T-cell (primary cell): ENCODE results near the gene OR1D5. TPM values are rescaled to one million over a fixed set of nuclear protein-coding genes. Genes with fewer than 3 reads are reported as not detected.

Source experiments
- ATAC-seq, 4 experiments: fragments of 200-7000 bp in 3 of 4; fragments of 150-1000 bp in 1 of 4; cut with Tn5 transposase; replicated peaks in 1 of 4; 1 replicate in 3 of 4; 2 replicates in 1 of 4; pipeline ENCODE4 v1.10.0; 2021; ENCODE audit warnings: moderate library complexity in 3 of 4, mild to moderate bottlenecking in 2 of 4, moderate number of reproducible peaks in 1 of 4
- CTCF ChIA-PET, 2 donors: fragments of 300-600 bp; sonication (Branson Sonifier 250); formaldehyde crosslinking; loops; one replicate each; lab custom pipeline; 2022; ENCODE audit warnings: antibody characterized with exemption in 2 of 2; lab: Charles Lee
- POLR2A ChIA-PET, 2 donors: fragments of 300-600 bp; sonication (Branson Sonifier 250); formaldehyde crosslinking; loops; one replicate each; lab custom pipeline; 2022; ENCODE audit warnings: antibody characterized with exemption in 2 of 2; lab: Charles Lee
- DNase-seq, 35 experiments: peaks; one replicate each; pipeline versions ENCODE4 v3.0.0 to v3.0.0-alpha.2; 2013 to 2023
- H3K27ac ChIP-seq: one replicate; pipeline ENCODE4 v1.5.1; 2013; ENCODE audit warnings: low read length
- H3K27me3 ChIP-seq, 2 experiments: replicated peaks in 1 of 2; 1 replicate in 1 of 2; 2 replicates in 1 of 2; pipeline versions ENCODE4 v1.6.1 to v1.7.0; 2013; ENCODE audit warnings: low read length in 1 of 2, mixed read lengths in 1 of 2; ENCODE audit not compliant: control insufficient read depth in 2 of 2, insufficient read depth in 2 of 2; ENCODE audit errors: extremely low read depth in 1 of 2
- H3K36me3 ChIP-seq, 2 donors: 1 replicate in 1 of 2; 2 replicates in 1 of 2; pipeline versions ENCODE4 v1.6.1 to v1.7.0; 2013; ENCODE audit warnings: low read length in 1 of 2; ENCODE audit not compliant: control insufficient read depth in 2 of 2, insufficient read depth in 1 of 2; ENCODE audit errors: extremely low read depth in 1 of 2
- H3K4me1 ChIP-seq, 2 experiments: 1 replicate in 1 of 2; 2 replicates in 1 of 2; pipeline versions ENCODE4 v1.6.1 to v1.7.0; 2013; ENCODE audit warnings: low read length in 2 of 2, mixed read lengths in 1 of 2; ENCODE audit not compliant: insufficient read depth in 2 of 2, control insufficient read depth in 1 of 2; ENCODE audit errors: extremely low read depth in 1 of 2
- H3K4me3 ChIP-seq, 2 donors: 1 replicate in 1 of 2; 2 replicates in 1 of 2; pipeline versions ENCODE4 v1.5.1 to v1.7.0; 2013; ENCODE audit warnings: mild to moderate bottlenecking in 2 of 2, low read length in 1 of 2, moderate library complexity in 1 of 2; ENCODE audit not compliant: control insufficient read depth in 1 of 2; ENCODE audit errors: extremely low read depth in 1 of 2
- H3K9me3 ChIP-seq: 2 replicates; pipeline ENCODE4 v1.7.0; 2013
- H3K27ac Mint-ChIP-seq, 2 donors: one replicate each; pipeline ENCODE4 v1.8.0; 2020 to 2021; ENCODE audit warnings: mild to moderate bottlenecking in 2 of 2, mixed read lengths in 2 of 2
- H3K27me3 Mint-ChIP-seq, 2 donors: one replicate each; pipeline ENCODE4 v1.8.0; 2021 to 2022; ENCODE audit warnings: mixed read lengths in 2 of 2
- H3K36me3 Mint-ChIP-seq: one replicate; pipeline ENCODE4 v1.8.0; 2021; ENCODE audit warnings: mixed read lengths
- H3K4me1 Mint-ChIP-seq, 3 donors: one replicate each; pipeline ENCODE4 v1.8.0; 2020 to 2022; ENCODE audit warnings: mixed read lengths in 3 of 3, mild to moderate bottlenecking in 1 of 3
- H3K4me3 Mint-ChIP-seq, 3 donors: one replicate each; pipeline ENCODE4 v1.8.0; 2020 to 2022; ENCODE audit warnings: mild to moderate bottlenecking in 3 of 3, mixed read lengths in 3 of 3, moderate library complexity in 3 of 3
- H3K9me3 Mint-ChIP-seq, 3 donors: one replicate each; pipeline ENCODE4 v1.8.0; 2020 to 2022; ENCODE audit warnings: mixed read lengths in 3 of 3
- WGBS: methylation state at CpG from one replicate; pipeline ENCODE4 v1.1.5; 2013; ENCODE audit warnings: missing lambda C conversion rate; ENCODE audit not compliant: insufficient coverage; 5-methylcytosine and 5-hydroxymethylcytosine counted together
- total RNA-seq, 35 experiments: library from RNA in 6 of 35; stranded (reverse) in 6 of 35; fragments of 120-200 nt in 1 of 35; gene quantifications; one replicate each; pipeline versions ENCODE4 v1.2.1 to v1.2.4 and lab custom pipeline; 2013 to 2026

Gene OR1D5
- total RNA-seq, 5 donors from 2014 or later (not counting 1 experiment from before 2014, with no cell fraction given) = not detected

DNA sequence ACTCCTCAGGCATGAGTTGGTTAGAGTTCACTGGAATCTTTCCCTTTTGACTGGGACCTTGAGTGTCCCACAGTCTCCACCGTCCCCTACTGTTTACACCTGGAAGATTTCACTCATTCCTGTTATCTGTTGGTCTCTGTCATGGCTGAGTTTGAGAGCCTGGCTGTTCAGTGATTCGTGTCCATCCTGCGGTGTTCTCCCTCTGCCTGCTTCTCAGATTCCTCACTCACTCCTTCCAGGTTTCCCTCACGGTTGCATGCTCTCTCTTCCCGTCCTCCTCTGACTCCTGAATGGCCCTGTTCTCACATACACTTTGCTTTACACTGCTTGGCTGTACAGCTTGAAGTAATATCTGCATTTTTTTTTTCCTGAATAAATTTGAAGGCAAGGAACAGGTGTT, 24.5 kb downstream of the OR1D5 start:
- ChIA-PET CTCF (no interaction called here), POLR2A (no interaction called here)
- Mint-ChIP-seq H3K4me1 (peaks cover 8 to 11% (median 11%) of the 10 kb centered on the region in 3 donors), H3K4me3 (no peak overlapping the region), H3K27me3 (peaks cover 3 to 13% of the 10 kb centered on the region in 2 donors), H3K9me3 (peaks cover 0 to 16% (median 3%) of the 10 kb centered on the region in 3 donors), H3K36me3 (peaks cover 7% of the 10 kb centered on the region), H3K27ac (no peak overlapping the region)
- Histone ChIP-seq H3K9me3 (no peaks in the 10 kb centered on the region), H3K27ac (no peak overlapping the region), H3K27me3 (peaks cover 0 to 7% of the 10 kb centered on the region in 2 experiments), H3K36me3 (no peaks in the 10 kb centered on the region), H3K4me3 (no peak overlapping the region), H3K4me1 (no peaks in the 10 kb centered on the region)
- WGBS = 85% methylated on average over 4 of the region's 5 CpGs
- ATAC-seq (no peak), DNase-seq (no peak)

- H3K9me3 Mint-ChIP-seq = peaks cover 0 to 3% (median 0%) of the 10 kb centered on the region in 3 donors
- POLR2A ChIA-PET = no interaction called here
- no peaks in the 10 kb centered on the region for H3K4me1 ChIP-seq
Observed at GRCh38 chr17:3037259-3037658, 26.1 kb downstream of the OR1D5 start.

DNA sequence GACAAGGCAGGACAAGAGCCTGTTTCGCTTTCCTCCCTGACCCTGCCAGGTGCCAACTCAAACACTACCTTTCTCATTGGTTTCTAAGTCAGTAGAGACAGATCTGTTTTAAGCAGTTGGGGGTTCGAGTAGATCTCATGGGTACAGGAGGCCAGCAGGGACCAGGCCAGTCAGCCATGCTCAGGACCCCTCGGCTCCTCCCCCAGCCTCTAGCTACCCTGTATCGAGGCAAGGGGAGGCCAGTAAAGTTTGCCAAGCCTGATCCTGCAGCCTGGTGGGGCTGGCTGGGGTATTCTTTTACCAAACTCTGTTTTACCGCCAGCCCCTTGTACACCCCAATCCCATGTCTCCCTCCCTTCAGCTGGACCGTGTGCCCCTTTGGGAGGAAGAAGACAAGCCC, 26.6 kb downstream of the OR1D5 start:
- DNase-seq = no peak
- ChIA-PET CTCF (no interaction called here), POLR2A (no interaction called here)
- no peaks in the 10 kb centered on the region for H3K4me1 ChIP-seq
- Mint-ChIP-seq H3K36me3 (peaks cover 9% of the 10 kb centered on the region), H3K4me1 (peaks cover 8 to 11% (median 11%) of the 10 kb centered on the region in 3 donors), H3K4me3 (no peak overlapping the region), H3K27ac (no peak overlapping the region), H3K9me3 (no peaks in the 10 kb centered on the region), H3K27me3 (peaks cover 0 to 9% of the 10 kb centered on the region in 2 donors)
- H3K4me3 ChIP-seq = no peak overlapping the region
- H3K27me3 ChIP-seq = peaks cover 0 to 2% of the 10 kb centered on the region in 2 experiments
- H3K9me3 ChIP-seq = no peaks in the 10 kb centered on the region
- H3K27ac ChIP-seq = no peak overlapping the region
- WGBS = no CpG with 5 or more reads among the region's 6 CpGs
- no peak for ATAC-seq
- H3K36me3 ChIP-seq = peaks cover 0 to 3% of the 10 kb centered on the region in 2 donors

More at GRCh38 chr17:3037259-3037658, 26.1 kb downstream of the OR1D5 start:
- Histone ChIP-seq H3K9me3 (no peaks in the 10 kb centered on the region), H3K4me3 (no peak overlapping the region), H3K27ac (no peak overlapping the region), H3K36me3 (peaks cover 0 to 2% of the 10 kb centered on the region in 2 donors), H3K27me3 (peaks cover 0 to 5% of the 10 kb centered on the region in 2 experiments)
- Mint-ChIP-seq H3K27ac (no peak overlapping the region), H3K4me1 (peaks cover 8 to 11% (median 11%) of the 10 kb centered on the region in 3 donors), H3K27me3 (peaks cover 3 to 12% of the 10 kb centered on the region in 2 donors), H3K36me3 (peaks cover 9% of the 10 kb centered on the region), H3K4me3 (no peak overlapping the region)
- no CpG with 5 or more reads among the region's 9 CpGs for WGBS
- no peak for DNase-seq
- ATAC-seq = no peak
- CTCF ChIA-PET = no interaction called here

DNA sequence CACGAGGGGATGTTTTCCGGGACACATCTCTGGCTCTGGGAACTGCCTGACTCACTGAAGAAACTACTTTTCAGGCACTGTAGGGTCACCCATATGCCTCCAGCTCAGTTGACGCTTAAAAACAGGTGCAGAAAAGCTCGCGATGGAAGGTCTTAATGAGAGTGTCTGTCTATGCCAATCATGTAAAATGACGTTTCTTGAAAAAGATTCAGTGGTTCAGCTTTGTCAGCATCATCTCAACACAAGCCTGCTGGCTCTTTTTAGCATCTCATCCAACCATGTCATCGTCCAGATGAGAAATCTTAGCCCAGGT, 27.5 kb downstream of the OR1D5 start:
- Mint-ChIP-seq H3K9me3 (no peaks in the 10 kb centered on the region), H3K4me1 (peaks cover 8 to 11% (median 11%) of the 10 kb centered on the region in 3 donors), H3K36me3 (peaks cover 9% of the 10 kb centered on the region), H3K27me3 (peaks cover 0 to 5% of the 10 kb centered on the region in 2 donors), H3K4me3 (no peak overlapping the region), H3K27ac (no peak overlapping the region)
- WGBS = 97% methylated on average over 3 of the region's 7 CpGs
- DNase-seq (peak in 1 of 35 experiments; percentile 2), ATAC-seq (no peak)
- H3K4me3 ChIP-seq = no peak overlapping the region
- POLR2A ChIA-PET = no interaction called here
- H3K36me3 ChIP-seq = peaks cover 0 to 5% of the 10 kb centered on the region in 2 donors
- H3K27ac ChIP-seq = no peak overlapping the region
- peaks cover 0 to 2% of the 10 kb centered on the region in 2 experiments for H3K27me3 ChIP-seq
- CTCF ChIA-PET = no interaction called here
- no peaks in the 10 kb centered on the region for H3K4me1 ChIP-seq
- H3K9me3 ChIP-seq = no peaks in the 10 kb centered on the region

GRCh38 chr17:3035256-3035967, 28.0 kb downstream of the OR1D5 start:
- Histone ChIP-seq H3K27ac (no peak overlapping the region), H3K4me3 (no peak overlapping the region), H3K4me1 (no peaks in the 10 kb centered on the region), H3K27me3 (no peaks in the 10 kb centered on the region), H3K9me3 (no peaks in the 10 kb centered on the region), H3K36me3 (peaks cover 0 to 10% of the 10 kb centered on the region in 2 donors)
- peaks cover 8 to 11% (median 11%) of the 10 kb centered on the region in 3 donors for H3K4me1 Mint-ChIP-seq
- peak in 1 of 4 experiments; percentile 13 for ATAC-seq
- H3K9me3 Mint-ChIP-seq = no peaks in the 10 kb centered on the region
- peaks cover 13% of the 10 kb centered on the region for H3K36me3 Mint-ChIP-seq
- ChIA-PET POLR2A (no interaction called here), CTCF (no interaction called here)
- WGBS = 89% methylated on average over 8 of the region's 13 CpGs
- no peak overlapping the region for H3K27ac Mint-ChIP-seq
- H3K27me3 Mint-ChIP-seq = peaks cover 0 to 5% of the 10 kb centered on the region in 2 donors
- DNase-seq = peak in 1 of 35 experiments; percentile 5
- no peak overlapping the region for H3K4me3 Mint-ChIP-seq

DNA sequence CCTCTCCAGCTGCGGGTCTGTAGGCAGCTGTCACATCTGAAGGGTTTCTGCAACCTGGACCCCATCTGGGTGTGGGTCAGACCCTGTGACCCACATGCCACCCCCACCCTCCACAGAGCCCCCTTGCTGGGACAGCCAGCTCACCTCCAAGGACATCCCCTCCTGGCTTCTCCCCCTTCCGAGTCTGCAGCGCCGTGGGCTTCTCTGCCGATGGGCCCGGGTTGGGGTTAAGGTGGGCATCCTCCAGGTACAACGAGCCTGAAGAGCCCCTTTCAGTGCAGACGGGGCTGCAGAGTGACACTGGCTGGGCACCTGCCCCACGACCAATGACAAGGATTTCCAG, 28.9 kb downstream of the OR1D5 start:
- no peak overlapping the region for H3K4me3 Mint-ChIP-seq
- H3K4me1 Mint-ChIP-seq = peaks cover 5 to 8% (median 6%) of the 10 kb centered on the region in 3 donors
- DNase-seq (peak in 1 of 35 experiments; percentile 10), ATAC-seq (no peak)
- Histone ChIP-seq H3K36me3 (peaks cover 0 to 16% of the 10 kb centered on the region in 2 donors), H3K4me1 (no peaks in the 10 kb centered on the region), H3K27me3 (no peaks in the 10 kb centered on the region), H3K4me3 (no peak overlapping the region), H3K9me3 (no peaks in the 10 kb centered on the region), H3K27ac (no peak overlapping the region)
- 88% methylated on average over 7 of the region's 9 CpGs for WGBS
- no peaks in the 10 kb centered on the region for H3K27me3 Mint-ChIP-seq
- no peak overlapping the region for H3K27ac Mint-ChIP-seq
- ChIA-PET POLR2A (no interaction called here), CTCF (interaction anchor here in 1 of 2 donors (0.6 kb wide), 1 partner anchor 390 kb away, joined by 3 read pairs; no protein-coding TSS in a partner anchor)
- H3K9me3 Mint-ChIP-seq = no peaks in the 10 kb centered on the region
- H3K36me3 Mint-ChIP-seq = peaks cover 19% of the 10 kb centered on the region
